Measurements from ENCODE around the gene LINC00237. TPM values are rescaled to one million over a fixed set of nuclear protein-coding genes. Genes with fewer than 3 reads are reported as not detected.

Gene LINC00237
- total RNA-seq, 2 donors from 2014 or later = not detected

GRCh38 chr20:21133917-21134622 lies 27.9 kb upstream of the LINC00237 start:
- Histone ChIP-seq H3K9me3 (no peaks in the 10 kb centered on the region), H3K27ac (no peak overlapping the region), H3K4me3 (no peak overlapping the region), H3K4me1 (no peaks in the 10 kb centered on the region), H3K27me3 (no peaks in the 10 kb centered on the region), H3K36me3 (replicated peaks in 1 of 2; ENCODE audit: insufficient read depth in 1 of 2, low read depth in 2 of 2) (peaks cover 0 to 2% of the 10 kb centered on the region in 2 donors)
- DNase-seq = no peak
- TF ChIP-seq POLR2A (IDR thresholded peaks at IDR 0.05) = no peak
- TF ChIP-seq CTCF (IDR thresholded peaks at IDR 0.05) = no peak
- 91 to 92% methylated on average over 16 of the region's 16 CpGs for WGBS, 2 donors
- intact Hi-C loops (cut with DNase I) = no loop called here
- ATAC-seq = no peak

- no peak for TF ChIP-seq CTCF (IDR thresholded peaks at IDR 0.05)
- TF ChIP-seq POLR2A (IDR thresholded peaks at IDR 0.05) = no peak
- H3K27ac ChIP-seq = no peak overlapping the region
- no peaks in the 10 kb centered on the region for H3K27me3 ChIP-seq
- intact Hi-C loops (cut with DNase I) = no loop called here
- H3K36me3 ChIP-seq (replicated peaks in 1 of 2; ENCODE audit: insufficient read depth in 1 of 2, low read depth in 2 of 2) = no peaks in the 10 kb centered on the region
- ATAC-seq (no peak), DNase-seq (no peak)
- no peaks in the 10 kb centered on the region for H3K9me3 ChIP-seq
- no peak overlapping the region for H3K4me3 ChIP-seq
- WGBS, 2 donors = 77 to 82% methylated on average over 4 of the region's 4 CpGs
- H3K4me1 ChIP-seq = no peaks in the 10 kb centered on the region
Observed at GRCh38 chr20:21133404-21133803, 27.2 kb upstream of the LINC00237 start.

- H3K4me1 ChIP-seq = peaks cover 19% of the 10 kb centered on the region
- ATAC-seq (no peak), DNase-seq (no peak)
- no peaks in the 10 kb centered on the region for H3K36me3 ChIP-seq (replicated peaks in 1 of 2; ENCODE audit: insufficient read depth in 1 of 2, low read depth in 2 of 2)
- 74 to 78% methylated on average over 5 of the region's 5 CpGs for WGBS, 2 donors
- H3K4me3 ChIP-seq = no peak overlapping the region
- intact Hi-C loops (cut with DNase I) = no loop called here
- no peak for TF ChIP-seq CTCF (IDR thresholded peaks at IDR 0.05)
- TF ChIP-seq POLR2A (IDR thresholded peaks at IDR 0.05) = no peak
- no peaks in the 10 kb centered on the region for H3K9me3 ChIP-seq
- H3K27me3 ChIP-seq = no peaks in the 10 kb centered on the region
- H3K27ac ChIP-seq = no peak overlapping the region
Observed at GRCh38 chr20:21129861-21130260, 23.7 kb upstream of the LINC00237 start.

GRCh38 chr20:21127201-21127981 lies 21.2 kb upstream of the LINC00237 start:
- no peak overlapping the region for H3K27ac ChIP-seq
- WGBS, 2 donors = 39 to 47% methylated on average over 5 of the region's 5 CpGs
- TF ChIP-seq POLR2A (IDR thresholded peaks at IDR 0.05) (no peak), CTCF (IDR thresholded peaks at IDR 0.05) (no peak)
- H3K9me3 ChIP-seq = no peaks in the 10 kb centered on the region
- no peaks in the 10 kb centered on the region for H3K27me3 ChIP-seq
- H3K4me3 ChIP-seq = no peak overlapping the region
- peaks cover 19% of the 10 kb centered on the region for H3K4me1 ChIP-seq
- ATAC-seq = no peak
- intact Hi-C loops (cut with DNase I) = no loop called here
- no peak for DNase-seq
- no peaks in the 10 kb centered on the region for H3K36me3 ChIP-seq (replicated peaks in 1 of 2; ENCODE audit: insufficient read depth in 1 of 2, low read depth in 2 of 2)
